ENCODE data around the gene CENPN.

The CENPN gene, protein sequence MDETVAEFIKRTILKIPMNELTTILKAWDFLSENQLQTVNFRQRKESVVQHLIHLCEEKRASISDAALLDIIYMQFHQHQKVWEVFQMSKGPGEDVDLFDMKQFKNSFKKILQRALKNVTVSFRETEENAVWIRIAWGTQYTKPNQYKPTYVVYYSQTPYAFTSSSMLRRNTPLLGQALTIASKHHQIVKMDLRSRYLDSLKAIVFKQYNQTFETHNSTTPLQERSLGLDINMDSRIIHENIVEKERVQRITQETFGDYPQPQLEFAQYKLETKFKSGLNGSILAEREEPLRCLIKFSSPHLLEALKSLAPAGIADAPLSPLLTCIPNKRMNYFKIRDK

DNA sequence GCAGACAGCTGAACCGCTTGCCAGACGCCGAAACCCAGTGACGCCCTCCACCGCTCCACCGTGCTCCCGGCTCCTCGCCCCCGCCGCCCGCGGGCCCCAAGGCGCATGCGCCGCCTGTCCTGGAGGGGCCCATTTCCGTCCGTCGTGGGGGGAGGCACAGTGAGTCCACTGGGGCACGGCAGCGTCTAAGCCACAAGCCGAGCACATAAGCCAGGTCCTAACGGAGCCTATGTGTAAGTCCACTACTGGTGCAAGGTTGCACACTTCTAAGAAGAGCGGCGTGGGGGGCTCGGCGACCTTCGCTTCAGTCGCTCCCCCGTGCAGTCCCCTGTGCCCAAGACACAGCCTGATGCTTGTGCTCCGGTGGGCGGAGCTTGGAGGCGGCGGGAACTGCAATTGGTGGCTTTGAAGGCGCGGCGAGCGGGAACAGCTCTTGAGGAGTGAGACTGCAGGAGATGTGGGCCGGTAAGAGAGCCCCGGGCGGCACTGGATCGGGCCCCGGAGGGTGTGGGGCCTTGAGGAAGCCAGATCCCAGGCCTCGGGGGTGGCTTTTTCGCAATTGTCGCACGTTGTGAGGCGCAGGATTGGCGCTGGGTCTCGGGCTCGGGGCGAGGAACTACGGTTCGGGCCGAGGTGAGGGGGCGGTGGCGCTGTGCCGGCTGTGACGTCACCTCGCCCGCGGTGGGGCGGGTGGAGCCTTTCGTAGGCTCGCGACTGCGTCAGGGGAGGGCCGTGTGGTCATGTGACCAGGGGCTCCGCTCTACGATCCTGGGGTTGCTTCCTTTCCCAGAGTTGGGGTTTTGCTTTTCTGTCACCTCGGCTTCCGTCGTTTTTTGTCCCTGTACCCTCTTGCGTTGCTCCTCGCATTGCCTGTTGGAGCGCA, at the start of gene CENPN, which contains the start of gene CMC2:
Gene CENPN, plus strand, starts transcription at position 402 of the 883 bp plus-strand sequence. CDS start 4,726 bp downstream, outside the sequence.
Gene CMC2, minus strand, starts transcription at position 73 of the 883 bp plus-strand sequence. CDS start 9,491 bp downstream, outside the sequence.
- Mint-ChIP-seq H3K27ac (peak within 1 kb of the TSS; percentile 99), H3K4me3 (peak within 1 kb of the TSS; percentile 99), H3K36me3 (ENCODE audit: low read depth) (peaks cover 29% of the 10 kb centered on the region), H3K4me1 (ENCODE audit: low read depth) (peaks cover 58% of the 10 kb centered on the region), H3K9me3 (no peaks in the 10 kb centered on the region), H3K27me3 (no peaks in the 10 kb centered on the region)

DNA sequence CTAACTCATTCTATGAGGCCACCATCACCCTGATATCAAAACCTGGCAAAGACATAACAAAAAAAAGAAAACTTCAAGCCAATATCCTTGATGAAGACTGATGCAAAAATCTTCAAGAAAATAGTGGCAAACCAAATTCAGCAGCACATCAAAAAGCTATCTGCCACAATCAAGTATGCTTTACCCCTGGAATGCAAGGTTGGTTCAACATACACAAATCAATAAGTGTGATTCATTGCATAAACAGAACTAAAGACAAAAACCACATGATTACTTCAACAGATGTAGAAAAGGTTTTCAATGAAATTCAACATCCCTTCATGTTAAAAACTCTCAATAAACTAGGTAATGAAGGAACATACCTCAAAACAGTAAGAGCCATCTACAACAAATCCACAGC, 48.7 kb upstream of the CENPN start:
- Mint-ChIP-seq H3K9me3 (peaks cover 61% of the 10 kb centered on the region), H3K27ac (no peak overlapping the region), H3K4me1 (ENCODE audit: low read depth) (no peaks in the 10 kb centered on the region), H3K4me3 (no peak overlapping the region), H3K27me3 (no peaks in the 10 kb centered on the region), H3K36me3 (ENCODE audit: low read depth) (peaks cover 21% of the 10 kb centered on the region)

GRCh38 chr16:80962879-80963278, 44.1 kb upstream of the CENPN start:
- H3K27ac Mint-ChIP-seq, result no peak overlapping the region

GRCh38 chr16:80964351-80964750, 42.7 kb upstream of the CENPN start:
- Mint-ChIP-seq H3K4me3 (no peak overlapping the region), H3K27ac (no peak overlapping the region), H3K4me1 (ENCODE audit: low read depth) (no peaks in the 10 kb centered on the region), H3K27me3 (no peaks in the 10 kb centered on the region), H3K9me3 (peaks cover 20% of the 10 kb centered on the region), H3K36me3 (ENCODE audit: low read depth) (peaks cover 11% of the 10 kb centered on the region)

More at GRCh38 chr16:80962879-80963278, 44.1 kb upstream of the CENPN start:
- H3K4me3 Mint-ChIP-seq, result no peak overlapping the region
- H3K4me1 Mint-ChIP-seq (ENCODE audit: low read depth), result no peaks in the 10 kb centered on the region
- H3K27me3 Mint-ChIP-seq, result no peaks in the 10 kb centered on the region
- H3K9me3 Mint-ChIP-seq, result peaks cover 34% of the 10 kb centered on the region
- H3K36me3 Mint-ChIP-seq (ENCODE audit: low read depth), result peaks cover 3% of the 10 kb centered on the region

DNA sequence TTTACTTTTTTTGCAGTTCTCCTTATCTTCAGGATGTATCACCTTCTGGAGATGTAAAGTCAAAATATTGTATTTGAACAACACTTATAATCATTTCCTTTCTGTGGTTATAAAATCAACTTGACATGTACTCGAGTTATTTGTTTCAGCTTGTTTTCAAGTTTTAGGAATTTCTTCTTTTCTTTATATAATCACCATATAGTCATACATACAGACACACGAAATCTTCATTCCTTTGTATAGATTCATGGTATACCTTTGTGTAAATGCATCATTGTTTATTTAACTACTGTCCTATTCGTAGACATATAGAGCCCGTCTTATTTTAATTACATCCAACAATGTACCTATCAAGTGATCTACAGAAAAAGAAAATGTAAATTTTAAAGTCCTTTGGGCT, 40.4 kb upstream of the CENPN start:
- Mint-ChIP-seq H3K27me3 (no peaks in the 10 kb centered on the region), H3K9me3 (peaks cover under 1% of the 10 kb centered on the region), H3K4me3 (no peak overlapping the region), H3K4me1 (ENCODE audit: low read depth) (no peaks in the 10 kb centered on the region), H3K36me3 (ENCODE audit: low read depth) (peaks cover 20% of the 10 kb centered on the region), H3K27ac (no peak overlapping the region)

- peaks cover 20% of the 10 kb centered on the region for H3K36me3 Mint-ChIP-seq (ENCODE audit: low read depth)
- no peaks in the 10 kb centered on the region for H3K9me3 Mint-ChIP-seq
- H3K4me3 Mint-ChIP-seq, result no peak overlapping the region
- H3K27me3 Mint-ChIP-seq, result no peaks in the 10 kb centered on the region
- H3K27ac Mint-ChIP-seq, result no peak overlapping the region
- H3K4me1 Mint-ChIP-seq (ENCODE audit: low read depth), result peaks cover 5% of the 10 kb centered on the region
These were observed 38.5 kb upstream of the CENPN start for GRCh38 chr16:80968386-80969113.

DNA sequence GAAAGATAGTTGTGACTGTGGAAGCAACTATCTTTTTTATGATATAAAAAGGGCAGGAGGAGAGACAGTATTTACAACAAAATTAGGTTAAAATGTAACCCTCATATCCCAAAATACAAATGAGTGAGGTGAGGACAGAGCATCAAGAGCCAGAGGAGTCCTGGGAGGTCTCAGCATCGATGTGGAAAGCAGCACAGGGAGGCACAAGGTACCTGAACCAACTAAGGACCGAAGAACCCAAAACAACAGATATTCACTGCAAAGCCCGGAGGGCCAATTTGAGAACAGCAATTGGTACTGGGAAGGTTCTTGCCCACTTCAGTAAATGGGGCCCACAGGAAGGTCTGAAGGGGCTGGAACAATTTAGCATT, 37.9 kb upstream of the CENPN start:
- H3K27me3 Mint-ChIP-seq, result no peaks in the 10 kb centered on the region
- H3K4me1 Mint-ChIP-seq (ENCODE audit: low read depth), result peaks cover 5% of the 10 kb centered on the region
- no peaks in the 10 kb centered on the region for H3K9me3 Mint-ChIP-seq

GRCh38 chr16:80971819-80972218, 35.2 kb upstream of the CENPN start:
- H3K27ac Mint-ChIP-seq, result no peak overlapping the region
- H3K27me3 Mint-ChIP-seq, result no peaks in the 10 kb centered on the region
- peaks cover 5% of the 10 kb centered on the region for H3K4me1 Mint-ChIP-seq (ENCODE audit: low read depth)
- H3K36me3 Mint-ChIP-seq (ENCODE audit: low read depth), result peaks cover 45% of the 10 kb centered on the region
- H3K4me3 Mint-ChIP-seq, result no peak overlapping the region
- no peaks in the 10 kb centered on the region for H3K9me3 Mint-ChIP-seq

More for the DNA sequence above, 37.9 kb upstream of the CENPN start:
- no peak overlapping the region for H3K27ac Mint-ChIP-seq
- peaks cover 22% of the 10 kb centered on the region for H3K36me3 Mint-ChIP-seq (ENCODE audit: low read depth)
- no peak overlapping the region for H3K4me3 Mint-ChIP-seq

- H3K9me3 Mint-ChIP-seq, result no peaks in the 10 kb centered on the region
- peaks cover 5% of the 10 kb centered on the region for H3K4me1 Mint-ChIP-seq (ENCODE audit: low read depth)
- H3K27me3 Mint-ChIP-seq, result no peaks in the 10 kb centered on the region
- peaks cover 50% of the 10 kb centered on the region for H3K36me3 Mint-ChIP-seq (ENCODE audit: low read depth)
- no peak overlapping the region for H3K4me3 Mint-ChIP-seq
- no peak overlapping the region for H3K27ac Mint-ChIP-seq
These were observed 34.4 kb upstream of the CENPN start for GRCh38 chr16:80972611-80973010.

- H3K4me3 Mint-ChIP-seq, result no peak overlapping the region
- no peaks in the 10 kb centered on the region for H3K9me3 Mint-ChIP-seq
- no peak overlapping the region for H3K27ac Mint-ChIP-seq
- H3K27me3 Mint-ChIP-seq, result no peaks in the 10 kb centered on the region
- peaks cover 5% of the 10 kb centered on the region for H3K4me1 Mint-ChIP-seq (ENCODE audit: low read depth)
- peaks cover 54% of the 10 kb centered on the region for H3K36me3 Mint-ChIP-seq (ENCODE audit: low read depth)
These were observed 33.0 kb upstream of the CENPN start for GRCh38 chr16:80973991-80974390.

DNA sequence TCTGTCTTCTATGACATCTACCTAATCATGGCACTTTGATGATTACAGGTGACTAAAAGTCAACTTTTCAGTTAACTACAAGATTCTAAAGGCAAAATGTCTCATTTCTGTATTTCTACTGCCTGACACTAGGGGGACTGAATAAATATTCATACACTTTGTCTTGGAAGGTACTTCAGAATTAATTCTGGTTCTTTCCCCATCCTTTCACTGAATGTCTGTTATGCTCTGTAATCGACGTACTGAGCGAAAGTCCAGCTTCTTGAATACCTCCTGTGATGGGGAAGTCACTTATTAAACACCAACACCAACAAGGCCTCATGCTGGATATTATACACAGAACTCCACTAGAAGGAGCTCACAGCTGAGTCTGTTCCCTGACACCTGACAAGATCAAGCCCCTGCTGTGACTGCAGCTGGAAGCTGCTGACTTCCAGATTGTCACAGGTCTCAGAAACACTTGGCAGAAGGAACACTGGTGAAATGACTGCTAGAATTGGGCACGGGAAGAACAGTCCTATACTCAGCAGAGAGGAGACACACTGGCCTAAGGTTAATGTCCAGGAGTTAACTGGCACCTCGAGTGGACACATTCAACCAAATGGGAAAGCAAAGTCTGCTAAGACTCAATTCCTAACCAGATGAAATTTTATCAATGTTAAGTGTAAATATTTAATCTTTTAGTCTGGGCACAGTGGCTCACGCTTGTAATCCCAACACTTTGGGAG, 32.2 kb upstream of the CENPN start:
- H3K9me3 Mint-ChIP-seq, result no peaks in the 10 kb centered on the region
- no peaks in the 10 kb centered on the region for H3K27me3 Mint-ChIP-seq
- H3K36me3 Mint-ChIP-seq (ENCODE audit: low read depth), result peaks cover 51% of the 10 kb centered on the region
- peaks cover 5% of the 10 kb centered on the region for H3K4me1 Mint-ChIP-seq (ENCODE audit: low read depth)
- H3K27ac Mint-ChIP-seq, result no peak overlapping the region
- H3K4me3 Mint-ChIP-seq, result no peak overlapping the region

DNA sequence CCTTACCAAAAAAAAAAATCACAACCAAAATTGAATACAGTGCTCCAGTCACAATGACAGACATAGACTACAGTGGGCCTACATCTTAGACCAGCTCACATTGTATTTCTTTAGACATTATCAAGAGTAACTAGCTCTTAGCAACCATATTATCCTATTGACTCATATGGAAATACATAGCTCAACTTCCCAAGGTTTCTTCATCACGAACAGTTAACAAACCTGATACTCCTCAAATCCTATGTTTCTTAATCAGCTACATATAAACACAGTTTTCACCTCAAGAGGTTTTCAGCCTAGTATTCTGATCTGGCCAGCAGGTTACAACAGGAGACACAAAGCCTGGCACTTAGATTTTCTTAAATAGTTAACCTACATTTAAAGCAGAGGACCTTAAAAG, 30.1 kb upstream of the CENPN start:
- no peak overlapping the region for H3K4me3 Mint-ChIP-seq
- no peak overlapping the region for H3K27ac Mint-ChIP-seq
- H3K4me1 Mint-ChIP-seq (ENCODE audit: low read depth), result peaks cover 5% of the 10 kb centered on the region
- H3K9me3 Mint-ChIP-seq, result no peaks in the 10 kb centered on the region
- no peaks in the 10 kb centered on the region for H3K27me3 Mint-ChIP-seq
- H3K36me3 Mint-ChIP-seq (ENCODE audit: low read depth), result peaks cover 59% of the 10 kb centered on the region

DNA sequence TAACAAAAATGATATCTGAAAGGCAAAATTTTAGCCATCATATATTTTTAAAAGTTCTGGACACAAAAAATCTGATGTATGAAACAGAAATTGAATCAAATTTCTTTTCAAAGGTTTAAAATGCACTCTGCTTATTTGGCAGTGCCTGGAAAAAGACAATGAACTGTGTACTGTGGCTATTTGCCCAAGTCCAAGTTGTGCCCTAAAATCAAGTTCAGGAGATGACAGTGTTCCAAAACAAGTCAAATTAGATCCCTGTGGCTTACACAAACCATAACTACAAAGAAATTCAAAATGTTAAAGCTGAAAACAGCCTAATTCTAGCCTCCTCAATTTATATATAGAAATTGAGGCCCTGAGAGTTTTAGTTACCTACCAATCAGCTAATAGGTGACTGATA, 25.9 kb upstream of the CENPN start:
- Mint-ChIP-seq H3K27me3 (no peaks in the 10 kb centered on the region), H3K4me1 (ENCODE audit: low read depth) (no peaks in the 10 kb centered on the region), H3K36me3 (ENCODE audit: low read depth) (peaks cover 58% of the 10 kb centered on the region), H3K4me3 (no peak overlapping the region), H3K9me3 (no peaks in the 10 kb centered on the region), H3K27ac (no peak overlapping the region)

DNA sequence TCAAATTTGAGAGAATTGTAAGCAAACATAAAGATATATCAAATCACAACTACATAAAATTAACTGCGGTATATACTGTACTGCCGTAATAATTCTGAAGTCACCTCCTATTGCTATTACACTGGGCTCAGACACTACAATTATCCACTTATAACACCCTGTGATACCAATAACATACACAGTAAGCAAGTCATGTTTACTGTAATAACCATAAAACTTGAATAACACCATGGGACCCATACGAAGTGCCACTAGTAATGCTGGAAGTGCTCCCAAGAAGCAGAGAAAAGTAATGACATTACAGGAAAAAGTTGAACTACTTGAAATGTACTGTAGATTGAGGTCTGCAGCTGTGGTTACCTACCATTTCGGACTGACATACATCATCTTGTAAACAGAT, 24.4 kb upstream of the CENPN start:
- H3K36me3 Mint-ChIP-seq (ENCODE audit: low read depth), result peaks cover 57% of the 10 kb centered on the region

More for the DNA sequence above, 24.4 kb upstream of the CENPN start:
- H3K9me3 Mint-ChIP-seq, result no peaks in the 10 kb centered on the region
- no peaks in the 10 kb centered on the region for H3K27me3 Mint-ChIP-seq
- peaks cover 11% of the 10 kb centered on the region for H3K4me1 Mint-ChIP-seq (ENCODE audit: low read depth)
- H3K4me3 Mint-ChIP-seq, result no peak overlapping the region
- no peak overlapping the region for H3K27ac Mint-ChIP-seq
